HUES64 (cell line): ENCODE measurements around the gene ABHD12.
A peak's percentile ranks its signal among the peaks of the same experiment; 100 is the strongest.

ENCODE experiments used
- H3K27ac ChIP-seq: 2 replicates; pipeline ENCODE4 v1.7.0; 2013; ENCODE audit warnings: low read depth, low read length, inconsistent platforms
- H3K27me3 ChIP-seq: 2 replicates; pipeline ENCODE4 v1.6.1; 2013; ENCODE audit warnings: mild to moderate bottlenecking, low read length; ENCODE audit not compliant: insufficient read depth
- H3K36me3 ChIP-seq: 2 replicates; pipeline ENCODE4 v1.6.1; 2013; ENCODE audit warnings: mild to moderate bottlenecking, low read length; ENCODE audit not compliant: insufficient read depth
- H3K4me1 ChIP-seq: 2 replicates; pipeline ENCODE4 v1.6.1; 2013; ENCODE audit warnings: mild to moderate bottlenecking, low read length, moderate library complexity; ENCODE audit not compliant: insufficient read depth
- H3K4me3 ChIP-seq: 2 replicates; pipeline ENCODE4 v1.5.1; 2013; ENCODE audit warnings: mild to moderate bottlenecking, low read length, moderate library complexity
- H3K9ac ChIP-seq: 2 replicates; pipeline ENCODE4 v1.6.1; 2013; ENCODE audit warnings: mild to moderate bottlenecking, low read depth, low read length
- H3K9me3 ChIP-seq: 2 replicates; pipeline ENCODE4 v1.6.1; 2013; ENCODE audit warnings: low read depth, low read length; ENCODE audit not compliant: insufficient read depth
- WGBS: fragments of 150-250, 120-280 bp; methylation state at CpG from one replicate; pipeline ENCODE4 v1.1.7; 2013; ENCODE audit warnings: missing lambda C conversion rate; 5-methylcytosine and 5-hydroxymethylcytosine counted together

The ABHD12 gene

DNA sequence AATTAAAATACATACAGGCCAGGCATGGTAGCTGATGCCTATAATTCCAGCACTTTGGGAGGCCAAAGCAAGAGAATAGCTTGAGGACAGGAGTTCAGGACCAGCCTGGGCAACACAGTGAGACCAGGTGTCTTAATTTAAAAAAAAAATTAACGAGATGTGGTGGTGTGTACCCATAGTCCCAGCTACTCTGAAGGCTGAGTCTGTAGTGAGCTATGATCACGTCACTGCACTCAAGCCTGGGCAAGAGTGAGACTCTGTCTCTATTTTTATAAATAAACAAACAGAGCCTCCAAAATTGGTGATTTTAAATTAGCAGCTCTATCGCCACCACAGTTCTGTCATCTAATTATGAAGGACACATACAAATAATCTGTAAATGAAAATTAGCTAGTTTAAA is 37.9 kb downstream of the ABHD12 start:
- no peaks in the 10 kb centered on the region for H3K27me3 ChIP-seq
- WGBS, result 97% methylated on average over 3 of the region's 3 CpGs
- H3K36me3 ChIP-seq, result no peaks in the 10 kb centered on the region
- no peaks in the 10 kb centered on the region for H3K9me3 ChIP-seq
- H3K4me3 ChIP-seq, result no peak overlapping the region
- H3K27ac ChIP-seq, result no peak overlapping the region
- H3K9ac ChIP-seq, result no peak overlapping the region
- peaks cover 52% of the 10 kb centered on the region for H3K4me1 ChIP-seq

- H3K4me3 ChIP-seq, result no peak overlapping the region
- no peak overlapping the region for H3K9ac ChIP-seq
- H3K4me1 ChIP-seq, result peaks cover 36% of the 10 kb centered on the region
These were observed 39.6 kb downstream of the ABHD12 start for GRCh38 chr20:25351024-25351360.

DNA sequence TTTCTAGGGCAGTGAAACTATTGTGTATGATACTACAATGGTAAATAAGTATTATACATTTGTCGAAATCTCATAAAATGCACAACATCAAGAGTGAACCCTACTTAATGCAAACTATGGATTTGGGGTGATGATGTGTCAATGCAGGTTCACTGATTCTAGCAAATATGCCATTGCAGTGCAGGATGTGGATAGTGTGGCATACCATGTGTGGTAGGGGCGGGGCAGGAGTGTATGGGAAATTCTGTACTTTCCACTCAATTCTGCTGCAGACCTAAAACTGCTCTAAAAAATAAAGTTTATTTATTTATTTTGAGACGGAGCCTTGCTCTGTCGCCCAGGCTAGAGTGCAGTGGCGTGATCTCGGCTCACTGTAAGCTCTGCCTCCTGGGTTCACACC is 44.3 kb downstream of the ABHD12 start:
- 93% methylated on average over 5 of the region's 6 CpGs for WGBS
- no peak overlapping the region for H3K4me3 ChIP-seq
- H3K27me3 ChIP-seq, result no peaks in the 10 kb centered on the region
- H3K27ac ChIP-seq, result no peak overlapping the region
- H3K9me3 ChIP-seq, result no peaks in the 10 kb centered on the region
- peaks cover 5% of the 10 kb centered on the region for H3K4me1 ChIP-seq
- no peaks in the 10 kb centered on the region for H3K36me3 ChIP-seq
- no peak overlapping the region for H3K9ac ChIP-seq

More at GRCh38 chr20:25351024-25351360, 39.6 kb downstream of the ABHD12 start:
- Histone ChIP-seq H3K9me3 (no peaks in the 10 kb centered on the region), H3K27me3 (no peaks in the 10 kb centered on the region), H3K36me3 (no peaks in the 10 kb centered on the region), H3K27ac (peak overlapping the region; percentile 2; the same call in 1 of the 2 replicates)

DNA sequence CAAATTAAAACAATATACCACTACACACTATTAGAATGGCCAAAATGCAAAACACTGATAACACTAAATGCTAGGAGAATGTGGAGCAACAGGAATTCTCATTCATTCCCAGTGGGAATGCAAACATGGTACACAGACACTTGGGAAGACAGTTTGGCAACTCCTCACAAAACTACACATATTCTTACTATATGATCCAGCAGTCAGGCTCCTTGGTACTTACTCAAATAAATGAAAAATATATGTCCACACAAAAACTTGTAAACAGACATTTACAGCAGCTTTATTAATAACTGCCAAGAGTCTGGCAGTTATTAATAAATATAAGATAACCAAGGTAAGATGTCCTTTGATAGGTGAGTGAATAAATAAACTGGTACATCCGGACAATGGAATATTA is 44.9 kb downstream of the ABHD12 start:
- H3K9ac ChIP-seq, result no peak overlapping the region
- no peak overlapping the region for H3K4me3 ChIP-seq
- no peaks in the 10 kb centered on the region for H3K9me3 ChIP-seq
- WGBS, result no CpG with 5 or more reads among the region's 1 CpG
- no peaks in the 10 kb centered on the region for H3K36me3 ChIP-seq
- H3K27me3 ChIP-seq, result no peaks in the 10 kb centered on the region
- H3K4me1 ChIP-seq, result peaks cover 1% of the 10 kb centered on the region
- H3K27ac ChIP-seq, result no peak overlapping the region

GRCh38 chr20:25344634-25345033 is 46.0 kb downstream of the ABHD12 start:
- H3K36me3 ChIP-seq, result no peaks in the 10 kb centered on the region
- H3K4me1 ChIP-seq, result peaks cover 12% of the 10 kb centered on the region
- no peak overlapping the region for H3K9ac ChIP-seq
- no peaks in the 10 kb centered on the region for H3K9me3 ChIP-seq
- WGBS, result 97% methylated on average over 3 of the region's 3 CpGs
- H3K27ac ChIP-seq, result no peak overlapping the region
- no peak overlapping the region for H3K4me3 ChIP-seq
- H3K27me3 ChIP-seq, result no peaks in the 10 kb centered on the region

- Histone ChIP-seq H3K27me3 (no peaks in the 10 kb centered on the region), H3K9me3 (no peaks in the 10 kb centered on the region), H3K4me3 (no peak overlapping the region), H3K36me3 (0 out of 2 replicates have a peak, but pooled peaks cover 2% of the 10 kb centered on the region), H3K4me1 (peaks cover 12% of the 10 kb centered on the region), H3K9ac (no peak overlapping the region), H3K27ac (no peak overlapping the region)
- WGBS, result 93% methylated on average over 8 of the region's 9 CpGs
These were observed 48.6 kb downstream of the ABHD12 start for GRCh38 chr20:25341716-25342680.

DNA sequence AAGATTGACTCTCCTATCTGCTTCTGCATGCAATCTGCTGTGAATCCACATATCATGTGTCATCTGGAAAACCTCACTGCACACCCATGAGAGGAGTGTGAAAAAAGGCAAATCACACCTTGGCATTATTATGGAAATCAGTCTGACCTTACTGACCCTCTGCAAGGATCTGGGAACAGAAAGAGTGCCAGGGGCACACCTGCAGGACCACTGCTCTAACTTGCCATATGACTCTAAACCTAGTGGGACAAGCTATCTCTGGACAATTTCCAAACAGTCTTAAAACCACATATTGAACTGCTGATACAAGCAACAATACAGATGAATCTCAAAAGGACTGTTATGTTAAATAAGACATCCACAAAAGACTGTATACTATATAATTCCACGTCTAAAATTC is 50.3 kb downstream of the ABHD12 start:
- Histone ChIP-seq H3K27ac (no peak overlapping the region), H3K4me3 (no peak overlapping the region), H3K9me3 (no peaks in the 10 kb centered on the region), H3K4me1 (peaks cover 12% of the 10 kb centered on the region), H3K36me3 (0 out of 2 replicates have a peak, but pooled peaks cover 2% of the 10 kb centered on the region), H3K9ac (no peak overlapping the region), H3K27me3 (no peaks in the 10 kb centered on the region)
- 71% methylated on average over 1 of the region's 1 CpG for WGBS

- 88% methylated on average over 12 of the region's 12 CpGs for WGBS
- no peaks in the 10 kb centered on the region for H3K27me3 ChIP-seq
- no peaks in the 10 kb centered on the region for H3K9me3 ChIP-seq
- no peak overlapping the region for H3K27ac ChIP-seq
- H3K4me1 ChIP-seq, result peaks cover 12% of the 10 kb centered on the region
- H3K9ac ChIP-seq, result no peak overlapping the region
- H3K4me3 ChIP-seq, result no peak overlapping the region
- 0 out of 2 replicates have a peak, but pooled peaks cover 2% of the 10 kb centered on the region for H3K36me3 ChIP-seq
These were observed 51.0 kb downstream of the ABHD12 start for GRCh38 chr20:25339608-25340007.

DNA sequence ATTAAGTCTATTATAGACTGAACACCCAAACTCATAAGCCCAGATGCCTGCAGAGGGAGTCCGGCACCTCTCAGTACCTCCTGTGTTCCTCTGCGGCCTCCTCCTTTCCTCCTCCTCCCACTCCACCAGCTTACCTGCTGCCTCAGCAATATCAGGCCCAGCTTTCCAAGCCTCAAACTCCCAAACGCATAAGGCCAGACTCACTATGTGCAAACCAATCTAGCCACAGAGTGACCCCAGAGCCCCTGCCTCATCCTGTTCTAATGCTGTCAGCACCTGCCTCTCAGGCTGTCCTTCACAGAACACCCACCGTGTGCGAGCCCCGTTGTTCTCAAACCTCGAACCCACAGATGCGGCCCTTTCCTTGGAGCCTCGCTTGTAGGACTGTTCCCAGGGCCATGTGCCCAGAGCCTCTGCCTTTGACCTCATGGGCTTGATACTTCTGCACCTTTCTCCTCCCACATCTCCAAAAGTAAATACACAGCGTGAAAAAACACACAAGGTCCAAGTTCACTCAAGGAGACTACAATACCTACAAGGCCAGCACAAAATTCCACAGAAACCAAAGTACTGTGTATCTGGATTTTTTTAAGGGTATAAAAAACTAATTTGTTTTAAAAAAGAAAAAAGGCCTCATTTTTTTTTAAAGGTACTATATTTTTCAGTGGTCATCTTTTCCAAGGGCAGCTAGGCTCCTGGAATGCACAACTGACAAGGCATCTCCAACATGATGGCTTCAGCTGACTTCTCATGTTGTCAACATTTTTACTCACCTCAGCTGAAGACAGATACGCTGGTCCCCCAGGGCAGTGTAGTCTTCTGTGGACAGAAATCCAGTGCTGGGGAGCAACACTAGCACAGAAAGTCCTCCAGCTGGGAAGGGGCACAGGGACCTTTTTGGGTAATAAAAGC is 52.3 kb downstream of the ABHD12 start:
- 0 out of 2 replicates have a peak, but pooled peaks cover 2% of the 10 kb centered on the region for H3K36me3 ChIP-seq
- no peak overlapping the region for H3K4me3 ChIP-seq
- WGBS, result 93% methylated on average over 11 of the region's 11 CpGs
- H3K27me3 ChIP-seq, result no peaks in the 10 kb centered on the region
- H3K9me3 ChIP-seq, result no peaks in the 10 kb centered on the region
- no peak overlapping the region for H3K27ac ChIP-seq
- no peak overlapping the region for H3K9ac ChIP-seq
- H3K4me1 ChIP-seq, result peaks cover 12% of the 10 kb centered on the region

DNA sequence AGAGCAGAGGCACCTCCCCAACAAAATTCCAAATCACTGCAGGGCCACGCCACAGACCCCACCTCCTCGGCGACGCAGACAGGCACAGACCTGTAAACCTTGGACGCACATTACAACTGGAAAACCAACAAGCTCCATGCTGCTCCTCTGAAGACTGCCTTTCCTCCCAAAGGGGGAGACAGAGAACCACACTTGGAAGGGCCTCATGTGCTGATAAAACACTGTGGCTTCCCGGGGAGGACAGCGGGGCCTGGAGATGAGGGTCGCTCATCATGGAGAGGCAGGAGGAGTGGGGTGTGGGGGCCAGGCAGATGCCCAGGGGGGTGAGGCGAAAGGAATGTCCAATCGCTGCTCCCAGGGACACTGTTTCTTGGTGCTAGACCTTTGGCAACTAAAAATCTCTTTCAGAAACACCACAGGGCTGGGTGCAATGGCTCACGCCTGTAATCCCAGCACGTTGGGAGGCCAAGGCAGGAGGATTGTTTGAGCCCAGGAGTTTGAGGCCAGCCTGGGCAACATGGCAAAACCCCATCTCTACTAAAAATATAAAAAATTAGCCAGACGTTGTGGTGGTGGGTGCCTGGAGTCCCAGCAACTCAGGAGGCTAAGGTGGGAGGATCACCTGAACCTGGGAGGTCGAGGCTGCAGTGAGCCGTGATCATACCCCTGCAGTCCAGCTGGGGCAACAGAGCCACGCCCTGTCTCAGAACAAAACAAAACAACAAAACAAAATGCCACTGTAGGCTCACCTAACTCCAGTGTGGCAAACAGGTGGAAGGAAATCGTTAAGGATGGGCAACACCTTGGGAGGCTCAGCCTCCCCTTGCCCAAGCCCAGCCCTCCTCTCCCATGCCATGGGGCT is 53.8 kb downstream of the ABHD12 start:
- Histone ChIP-seq H3K27ac (no peak overlapping the region), H3K4me1 (peaks cover 12% of the 10 kb centered on the region), H3K9me3 (no peaks in the 10 kb centered on the region), H3K27me3 (no peaks in the 10 kb centered on the region), H3K4me3 (no peak overlapping the region), H3K9ac (no peak overlapping the region), H3K36me3 (0 out of 2 replicates have a peak, but pooled peaks cover 2% of the 10 kb centered on the region)
- 90% methylated on average over 17 of the region's 17 CpGs for WGBS
